ENCODE measurements around the gene FBRSL1.

FBRSL1 gene

GRCh38 chr12:132508860-132509732, 19.1 kb downstream of the FBRSL1 start:
- H3K4me3 ChIP-seq (ENCODE audit: low read depth, low read length), result no peak overlapping the region

DNA sequence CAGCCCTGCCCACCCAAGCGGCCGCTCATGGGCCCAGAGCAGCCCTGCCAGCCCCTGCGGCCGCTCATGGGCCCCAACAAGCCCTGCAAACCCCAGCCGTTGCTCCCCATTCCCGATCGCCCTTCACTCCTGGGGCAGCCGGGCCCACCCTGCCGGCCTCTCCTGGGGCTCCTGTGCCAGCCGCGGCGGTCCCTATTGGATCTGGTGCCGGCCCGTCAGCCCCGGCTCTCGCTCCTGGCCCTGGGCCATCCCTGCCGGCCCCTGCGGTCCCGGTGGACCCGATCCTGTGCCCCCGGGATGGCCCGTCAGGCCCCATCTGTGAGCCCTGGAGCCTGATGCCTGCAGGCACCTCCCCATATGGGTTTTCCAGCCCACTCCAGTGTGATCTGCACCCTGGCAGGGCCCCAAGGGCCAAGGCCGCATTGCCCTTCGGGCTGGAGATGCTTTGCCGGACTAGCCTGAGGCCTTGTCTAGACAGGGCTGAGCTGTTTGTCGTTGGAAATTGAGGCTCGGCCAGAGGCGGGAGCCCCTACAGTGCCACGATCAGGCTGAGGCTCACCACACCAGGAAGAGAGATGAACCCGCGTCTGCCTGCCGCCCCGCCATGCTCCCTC, 20.3 kb downstream of the FBRSL1 start:
- H3K4me3 ChIP-seq (ENCODE audit: low read depth, low read length), result no peak overlapping the region

DNA sequence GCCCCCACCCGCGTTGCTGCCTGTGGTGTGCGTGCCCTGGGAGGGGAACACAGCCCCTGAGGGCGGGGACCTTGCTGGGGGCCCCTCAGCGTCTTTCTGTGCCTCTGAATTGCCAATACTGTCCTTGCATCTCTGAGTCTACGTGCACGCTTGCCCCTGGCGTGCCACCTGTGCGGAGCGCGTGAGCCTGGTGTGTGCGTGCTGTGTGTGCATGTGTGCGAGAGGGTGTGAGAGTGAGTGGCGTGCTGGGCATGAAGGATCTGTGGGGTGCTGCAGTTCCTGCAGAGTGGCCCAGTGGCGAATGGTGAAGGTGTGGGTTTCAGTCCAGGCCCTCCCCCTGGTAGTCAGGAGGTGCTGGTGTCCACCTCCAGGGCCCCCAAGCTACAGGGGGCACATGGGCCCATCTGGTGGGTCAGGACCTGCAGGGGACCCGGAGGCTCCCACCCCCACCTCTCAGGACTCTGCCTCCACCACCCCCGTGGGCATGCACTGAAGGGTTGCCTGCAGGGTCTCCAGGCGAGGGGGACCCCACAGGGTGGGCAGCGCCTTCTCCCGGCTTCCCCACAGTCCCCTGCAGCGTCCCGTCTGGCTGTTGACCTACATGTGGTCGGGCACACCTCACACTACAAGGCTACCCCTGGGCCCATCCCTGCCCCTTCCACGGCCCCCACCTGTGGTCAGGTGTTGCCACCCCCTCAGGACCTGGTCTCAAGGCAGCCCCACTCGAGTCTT, 21.0 kb downstream of the FBRSL1 start:
- no peak overlapping the region for H3K4me3 ChIP-seq (ENCODE audit: low read depth, low read length)

DNA sequence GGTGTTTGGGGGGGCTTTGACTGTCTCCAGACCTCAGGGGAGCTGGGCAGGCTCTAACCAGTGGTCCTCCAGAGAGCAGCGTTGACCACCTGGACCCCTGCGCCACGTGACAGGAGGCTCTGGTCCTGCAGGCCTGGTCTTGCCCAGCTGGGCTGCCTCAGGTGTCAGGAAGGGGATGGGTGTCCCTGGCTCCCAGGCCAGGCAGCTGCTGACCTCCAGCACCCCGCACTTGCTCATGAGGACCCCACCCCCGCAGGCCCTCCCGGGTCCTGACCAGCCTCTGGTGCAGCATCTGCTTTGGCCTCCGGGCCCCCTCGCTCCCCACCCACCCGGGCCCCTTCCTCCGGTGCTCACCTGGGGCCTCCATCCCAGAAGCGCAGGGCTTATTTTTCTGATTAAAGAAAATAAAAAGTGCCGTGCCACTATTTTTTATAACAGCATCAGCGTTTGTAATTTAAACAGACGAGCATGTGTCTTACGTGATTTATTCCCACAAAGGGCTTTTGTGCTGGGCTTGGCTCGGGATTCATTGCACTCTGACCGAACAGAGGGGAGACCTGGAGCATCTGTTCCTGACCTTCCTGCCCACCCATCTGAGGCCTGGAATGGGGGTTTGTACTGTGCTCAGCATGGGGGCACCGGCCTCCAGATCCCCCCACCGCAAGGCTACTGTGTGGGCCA, 21.7 kb downstream of the FBRSL1 start:
- H3K4me3 ChIP-seq (ENCODE audit: low read depth, low read length), result no peak overlapping the region

DNA sequence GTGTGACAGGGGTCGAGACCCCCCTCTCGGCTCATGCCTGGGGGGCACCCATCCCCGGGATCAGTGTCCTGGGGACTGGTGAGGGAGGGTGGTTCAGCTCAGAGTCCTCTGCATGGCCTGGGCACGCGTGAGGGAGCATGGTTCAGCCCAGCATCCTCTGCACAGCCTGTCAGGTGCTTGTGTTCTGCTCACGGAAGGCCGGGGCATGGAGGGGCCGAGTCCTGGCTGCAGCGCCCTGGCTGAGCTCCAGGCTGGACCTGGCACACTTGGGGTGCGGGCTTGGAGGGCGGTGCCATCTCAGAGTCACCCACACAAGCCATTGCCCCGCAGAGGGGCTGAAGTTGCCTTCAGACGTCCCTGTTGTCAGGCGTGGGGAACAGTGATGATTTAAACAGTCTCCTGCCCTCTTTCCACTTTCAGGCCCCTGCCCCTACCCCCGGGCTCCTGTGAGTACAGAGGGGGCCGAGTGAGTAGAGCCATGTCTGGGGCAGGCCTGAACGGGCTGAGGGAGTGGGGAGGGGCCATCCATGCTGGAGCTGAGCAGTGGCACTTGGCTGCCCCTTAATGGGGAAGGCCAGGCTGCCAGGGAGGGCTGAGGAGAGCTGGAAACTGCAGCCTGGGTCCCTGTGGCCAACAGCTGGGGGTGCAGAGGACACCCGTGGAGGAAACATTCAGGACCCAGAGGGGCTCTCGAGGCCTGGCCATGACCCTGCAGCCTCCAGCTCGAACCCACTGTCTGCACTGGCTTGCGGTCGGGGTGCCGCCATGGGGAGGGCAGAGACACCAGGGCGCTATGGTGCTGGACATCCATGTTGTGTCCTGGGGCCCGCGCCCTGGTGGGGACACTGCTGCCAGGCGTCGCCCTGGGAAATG, 22.5 kb downstream of the FBRSL1 start:
- H3K4me3 ChIP-seq (ENCODE audit: low read depth, low read length), result no peak overlapping the region

DNA sequence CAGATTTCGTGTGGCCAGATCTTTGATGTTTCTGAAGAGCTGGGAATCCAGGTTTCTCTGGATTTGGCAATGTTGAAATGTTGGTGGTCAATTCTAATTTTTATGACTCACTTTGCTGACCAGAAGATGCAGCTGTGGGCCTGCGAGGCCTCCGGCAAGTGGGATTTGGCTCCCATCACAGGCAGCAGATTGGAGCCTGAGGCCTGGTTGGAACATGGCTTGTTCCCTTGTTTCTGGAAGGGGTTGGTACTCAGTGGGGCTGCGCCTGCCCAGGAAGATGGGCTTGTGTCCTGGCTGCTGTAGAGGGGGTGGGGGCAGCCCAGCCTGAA, 23.1 kb downstream of the FBRSL1 start:
- no peak overlapping the region for H3K4me3 ChIP-seq (ENCODE audit: low read depth, low read length)

GRCh38 chr12:132513458-132514135, 23.6 kb downstream of the FBRSL1 start:
- no peak overlapping the region for H3K4me3 ChIP-seq (ENCODE audit: low read depth, low read length)

GRCh38 chr12:132514216-132514820, 24.4 kb downstream of the FBRSL1 start:
- H3K4me3 ChIP-seq (ENCODE audit: low read depth, low read length), result no peak overlapping the region

DNA sequence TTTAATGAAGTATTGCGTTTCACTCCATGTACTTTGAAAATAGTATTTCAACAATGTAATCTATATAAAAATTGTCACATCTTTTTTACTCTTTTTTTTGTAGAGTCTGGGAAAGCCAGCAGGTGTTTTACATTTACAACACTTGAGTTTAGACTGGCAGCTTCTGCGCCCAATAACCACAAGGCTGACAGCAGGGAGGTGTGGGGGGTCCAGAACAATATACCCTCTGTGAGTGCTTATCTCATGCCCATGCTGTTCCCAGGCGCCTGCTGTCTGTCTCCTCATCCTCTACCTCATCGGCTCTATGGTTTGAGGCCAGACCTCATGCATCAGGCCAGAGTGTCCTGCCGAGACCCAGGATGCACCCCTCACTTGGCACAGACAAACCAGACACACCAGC, 24.9 kb downstream of the FBRSL1 start:
- no peak overlapping the region for H3K4me3 ChIP-seq (ENCODE audit: low read depth, low read length)

- no peak overlapping the region for H3K4me3 ChIP-seq (ENCODE audit: low read depth, low read length)
Observed at GRCh38 chr12:132516095-132517012, 26.4 kb downstream of the FBRSL1 start.

- no peak overlapping the region for H3K4me3 ChIP-seq (ENCODE audit: low read depth, low read length)
Observed at GRCh38 chr12:132517013-132517739, 27.2 kb downstream of the FBRSL1 start.

DNA sequence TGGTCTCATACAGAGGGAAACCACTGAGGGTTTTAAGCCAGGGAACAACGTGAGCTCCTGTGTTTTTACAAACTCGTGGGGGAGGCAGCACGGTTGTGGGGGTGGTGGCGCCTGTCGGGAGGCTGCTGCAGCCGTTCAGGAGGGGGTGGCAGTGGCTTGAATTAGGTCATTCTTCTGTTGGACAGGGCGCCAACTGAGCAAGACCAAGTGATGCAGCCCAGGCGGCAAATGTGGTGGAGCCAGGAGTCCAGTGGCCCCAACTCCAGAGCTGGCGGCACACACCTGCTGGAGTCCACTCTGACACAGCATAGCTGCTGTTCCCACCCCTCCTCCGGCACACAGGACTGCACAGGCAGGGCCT, 27.8 kb downstream of the FBRSL1 start:
- no peak overlapping the region for H3K4me3 ChIP-seq (ENCODE audit: low read depth, low read length)

- no peak overlapping the region for H3K4me3 ChIP-seq (ENCODE audit: low read depth, low read length)
Observed at GRCh38 chr12:132518354-132518992, 28.5 kb downstream of the FBRSL1 start.

- H3K4me3 ChIP-seq (ENCODE audit: low read depth, low read length), result no peak overlapping the region
Observed at GRCh38 chr12:132520421-132521199, 30.7 kb downstream of the FBRSL1 start.

GRCh38 chr12:132521200-132521580, 31.2 kb downstream of the FBRSL1 start:
- H3K4me3 ChIP-seq (ENCODE audit: low read depth, low read length), result no peak overlapping the region

- no peak overlapping the region for H3K4me3 ChIP-seq (ENCODE audit: low read depth, low read length)
Observed at GRCh38 chr12:132521712-132522292, 31.9 kb downstream of the FBRSL1 start.

Data from iPS-11a (cell line).